ENCODE results near the gene FAM204A.

The FAM204A gene

GRCh38 chr10:118262538-118262937 is 79.6 kb downstream of the FAM204A start:
- no peak for TF ChIP-seq CTCF (IDR thresholded peaks at IDR 0.05; ENCODE audit: insufficient read depth, low read length, poor library complexity, severe bottlenecking)
- Histone ChIP-seq H3K27me3 (replicated peaks; ENCODE audit: control insufficient read depth, insufficient read depth, low read length) (no peaks in the 10 kb centered on the region), H3K36me3 (ENCODE audit: control insufficient read depth, insufficient read depth, low read length) (no peaks in the 10 kb centered on the region), H3K4me3 (replicated peaks; ENCODE audit: low read depth, low read length) (no peak overlapping the region)
- DNase-seq (ENCODE audit: extremely low read depth, insufficient read length) = no peak

GRCh38 chr10:118259288-118259906 is 82.7 kb downstream of the FAM204A start:
- DNase-seq (ENCODE audit: extremely low read depth, insufficient read length) = no peak
- no peak overlapping the region for H3K4me3 ChIP-seq (replicated peaks; ENCODE audit: low read depth, low read length)
- TF ChIP-seq CTCF (IDR thresholded peaks at IDR 0.05; ENCODE audit: insufficient read depth, low read length, poor library complexity, severe bottlenecking) = peak; percentile 67
- H3K36me3 ChIP-seq (ENCODE audit: control insufficient read depth, insufficient read depth, low read length) = no peaks in the 10 kb centered on the region
- H3K27me3 ChIP-seq (replicated peaks; ENCODE audit: control insufficient read depth, insufficient read depth, low read length) = no peaks in the 10 kb centered on the region; the same call in 1 of the 2 replicates

GRCh38 chr10:118258285-118258684 is 83.8 kb downstream of the FAM204A start:
- Histone ChIP-seq H3K36me3 (ENCODE audit: control insufficient read depth, insufficient read depth, low read length) (no peaks in the 10 kb centered on the region), H3K4me3 (replicated peaks; ENCODE audit: low read depth, low read length) (no peak overlapping the region), H3K27me3 (replicated peaks; ENCODE audit: control insufficient read depth, insufficient read depth, low read length) (no peaks in the 10 kb centered on the region; the same call in 1 of the 2 replicates)
- TF ChIP-seq CTCF (IDR thresholded peaks at IDR 0.05; ENCODE audit: insufficient read depth, low read length, poor library complexity, severe bottlenecking) = no peak
- DNase-seq (ENCODE audit: extremely low read depth, insufficient read length) = no peak

GRCh38 chr10:118256825-118257570 is 85.1 kb downstream of the FAM204A start:
- no peak for DNase-seq (ENCODE audit: extremely low read depth, insufficient read length)
- no peak for TF ChIP-seq CTCF (IDR thresholded peaks at IDR 0.05; ENCODE audit: insufficient read depth, low read length, poor library complexity, severe bottlenecking)
- Histone ChIP-seq H3K27me3 (replicated peaks; ENCODE audit: control insufficient read depth, insufficient read depth, low read length) (no peaks in the 10 kb centered on the region; the same call in 1 of the 2 replicates), H3K36me3 (ENCODE audit: control insufficient read depth, insufficient read depth, low read length) (no peaks in the 10 kb centered on the region), H3K4me3 (replicated peaks; ENCODE audit: low read depth, low read length) (no peak overlapping the region)

GRCh38 chr10:118256209-118256608 is 85.9 kb downstream of the FAM204A start:
- no peak for DNase-seq (ENCODE audit: extremely low read depth, insufficient read length)
- Histone ChIP-seq H3K4me3 (replicated peaks; ENCODE audit: low read depth, low read length) (no peak overlapping the region), H3K27me3 (replicated peaks; ENCODE audit: control insufficient read depth, insufficient read depth, low read length) (no peaks in the 10 kb centered on the region; the same call in 1 of the 2 replicates), H3K36me3 (ENCODE audit: control insufficient read depth, insufficient read depth, low read length) (no peaks in the 10 kb centered on the region)
- no peak for TF ChIP-seq CTCF (IDR thresholded peaks at IDR 0.05; ENCODE audit: insufficient read depth, low read length, poor library complexity, severe bottlenecking)

Data from GM06990 (cell line).